HG03064 (cell line): Measurements from ENCODE around the gene IFI30.

ENCODE experiments used
- ATAC-seq: cut with Tn5 transposase; IDR thresholded peaks from one replicate; pipeline ENCODE4 v1.9.1; 2021; ENCODE audit warnings: low read depth; ENCODE audit not compliant: unreplicated experiment

The IFI30 gene

DNA sequence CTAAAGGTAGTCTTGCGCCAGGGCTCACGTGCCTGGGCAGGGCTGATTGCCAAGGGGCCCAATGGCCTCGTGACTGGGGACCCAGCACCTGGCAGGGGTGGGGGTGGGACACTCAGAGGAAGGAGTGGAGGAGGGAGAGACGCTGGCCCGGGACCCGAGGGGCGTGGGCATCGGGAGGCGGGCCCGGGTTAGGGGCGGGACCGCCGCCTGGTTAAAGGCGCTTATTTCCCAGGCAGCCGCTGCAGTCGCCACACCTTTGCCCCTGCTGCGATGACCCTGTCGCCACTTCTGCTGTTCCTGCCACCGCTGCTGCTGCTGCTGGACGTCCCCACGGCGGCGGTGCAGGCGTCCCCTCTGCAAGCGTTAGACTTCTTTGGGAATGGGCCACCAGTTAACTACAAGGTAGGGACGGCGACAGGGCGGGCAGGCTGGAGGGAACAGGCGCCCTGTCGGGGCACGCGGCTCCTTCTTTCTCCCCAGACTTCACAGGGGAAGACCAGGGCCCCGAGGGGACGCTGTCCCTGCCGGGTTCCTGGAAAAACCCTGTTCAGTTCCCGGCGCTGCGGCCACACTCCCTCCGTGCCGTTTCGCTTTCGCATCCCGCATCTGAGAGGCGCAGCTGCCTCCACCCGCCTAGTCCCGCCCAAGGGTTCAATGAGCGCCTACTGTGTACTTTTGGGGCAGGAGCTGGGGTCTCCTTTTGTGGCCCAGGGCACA, at the start of gene IFI30:
Gene IFI30 (plus strand): TSS at position 242 of the 717 bp plus-strand sequence. CDS start 29 bp downstream, at position 271.
- peak; percentile 40 for ATAC-seq

DNA sequence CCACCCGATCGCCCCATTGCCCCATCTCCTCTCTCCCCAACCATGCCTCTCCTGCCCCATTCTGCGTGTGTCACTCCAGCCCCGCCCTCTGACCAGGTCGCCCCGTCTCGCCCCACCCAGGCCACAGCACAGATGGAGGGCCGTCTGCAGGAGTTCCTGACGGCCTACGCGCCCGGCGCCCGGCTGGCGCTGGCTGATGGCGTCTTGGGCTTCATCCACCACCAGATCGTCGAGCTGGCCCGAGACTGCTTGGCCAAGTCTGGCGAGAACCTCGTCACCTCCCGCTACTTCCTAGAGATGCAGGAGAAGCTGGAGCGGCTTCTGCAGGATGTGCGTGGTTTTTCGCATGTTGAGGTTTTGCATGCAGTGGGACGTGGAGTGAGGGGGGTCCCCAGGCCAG, 49.8 kb upstream of the IFI30 start:
- no peak for ATAC-seq

DNA sequence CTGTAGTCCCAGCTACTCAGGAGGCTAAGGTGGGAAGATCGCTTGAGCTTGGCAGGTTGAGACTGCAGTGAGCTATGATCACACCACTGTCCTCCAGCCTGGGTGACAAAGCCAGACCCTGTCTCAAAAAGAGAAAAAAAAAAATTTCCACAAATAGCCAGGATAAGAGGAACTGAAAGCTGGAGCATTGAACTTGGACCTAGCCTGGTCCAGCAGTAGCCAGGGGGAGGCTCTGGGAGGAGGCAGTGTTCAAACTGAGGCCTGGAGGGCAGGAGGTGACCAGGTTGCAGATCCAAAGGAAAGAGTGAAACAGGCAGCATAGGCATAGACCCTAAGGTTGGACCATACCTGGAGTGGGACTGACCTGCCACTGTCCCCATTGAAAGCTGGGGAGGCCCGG, 47.5 kb upstream of the IFI30 start:
- ATAC-seq = no peak

DNA sequence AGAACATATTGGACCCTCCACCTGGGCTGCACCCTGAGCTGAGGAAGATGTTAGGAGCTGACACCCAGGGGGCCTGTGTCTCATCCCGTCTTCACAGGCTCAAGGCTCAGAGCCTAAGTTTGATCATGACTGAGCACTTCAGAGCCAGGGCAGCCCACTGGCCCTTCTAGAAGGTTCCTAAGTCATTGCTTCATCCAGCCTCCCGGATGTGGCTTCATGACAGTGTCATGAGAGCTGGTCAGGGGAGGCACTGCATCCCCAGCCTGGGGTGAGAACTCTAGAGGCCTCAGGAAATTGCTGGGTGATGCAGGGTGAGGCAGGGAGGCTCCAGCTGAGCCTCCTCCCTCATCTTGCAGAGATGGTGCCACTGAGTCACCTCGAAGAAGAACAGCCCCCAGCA, 45.6 kb upstream of the IFI30 start:
- ATAC-seq = no peak

DNA sequence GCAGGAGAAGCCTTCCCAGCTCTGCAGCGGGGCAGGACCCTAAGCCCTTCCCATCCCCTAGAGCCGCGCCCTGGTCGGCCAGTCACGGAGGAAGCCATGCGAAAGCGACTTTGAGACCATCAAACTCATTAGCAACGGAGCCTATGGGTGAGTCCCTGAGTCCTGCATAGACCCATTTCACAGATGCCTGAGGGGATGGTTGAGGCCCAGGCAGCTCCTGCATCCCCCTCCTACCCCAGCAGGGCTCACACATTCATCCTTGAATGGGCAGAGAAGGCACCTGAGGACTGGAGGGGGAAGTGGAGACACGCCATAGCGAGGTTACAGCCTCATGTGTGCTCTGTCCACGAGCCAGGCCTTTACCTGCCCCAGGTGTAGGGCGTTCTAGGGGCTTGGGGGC, 44.8 kb upstream of the IFI30 start:
- no peak for ATAC-seq

DNA sequence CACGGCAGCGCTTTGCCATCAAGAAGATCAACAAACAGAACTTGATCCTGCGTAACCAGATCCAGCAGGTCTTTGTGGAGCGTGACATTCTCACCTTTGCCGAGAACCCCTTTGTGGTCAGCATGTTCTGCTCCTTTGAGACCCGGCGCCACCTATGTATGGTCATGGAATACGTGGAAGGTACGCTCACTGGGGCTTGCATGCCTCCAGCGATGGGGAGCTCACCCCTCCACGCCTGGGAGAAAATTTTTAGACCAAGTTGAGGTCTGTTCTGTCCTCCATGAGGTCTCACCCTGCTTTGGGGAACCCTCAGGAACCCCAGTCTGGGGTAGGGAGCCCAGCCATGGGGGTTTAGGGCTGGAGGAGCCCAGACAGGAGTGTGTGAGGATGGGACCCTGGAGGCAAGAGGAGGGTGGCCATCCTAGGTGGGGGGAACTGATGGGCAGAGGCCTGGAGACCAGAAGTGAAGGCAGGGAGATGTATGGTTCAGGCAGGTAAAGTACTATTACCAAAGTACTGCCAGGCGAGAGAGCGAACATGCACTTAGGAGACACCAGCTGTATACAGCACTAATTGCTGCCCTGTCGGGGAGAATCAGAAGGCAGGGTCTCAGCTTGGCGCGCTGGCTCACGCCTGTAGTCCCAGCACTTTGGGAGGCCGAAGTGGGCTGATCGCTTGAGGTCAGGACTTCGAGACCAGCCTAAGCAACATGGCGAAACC, 42.9 kb upstream of the IFI30 start:
- no peak for ATAC-seq

DNA sequence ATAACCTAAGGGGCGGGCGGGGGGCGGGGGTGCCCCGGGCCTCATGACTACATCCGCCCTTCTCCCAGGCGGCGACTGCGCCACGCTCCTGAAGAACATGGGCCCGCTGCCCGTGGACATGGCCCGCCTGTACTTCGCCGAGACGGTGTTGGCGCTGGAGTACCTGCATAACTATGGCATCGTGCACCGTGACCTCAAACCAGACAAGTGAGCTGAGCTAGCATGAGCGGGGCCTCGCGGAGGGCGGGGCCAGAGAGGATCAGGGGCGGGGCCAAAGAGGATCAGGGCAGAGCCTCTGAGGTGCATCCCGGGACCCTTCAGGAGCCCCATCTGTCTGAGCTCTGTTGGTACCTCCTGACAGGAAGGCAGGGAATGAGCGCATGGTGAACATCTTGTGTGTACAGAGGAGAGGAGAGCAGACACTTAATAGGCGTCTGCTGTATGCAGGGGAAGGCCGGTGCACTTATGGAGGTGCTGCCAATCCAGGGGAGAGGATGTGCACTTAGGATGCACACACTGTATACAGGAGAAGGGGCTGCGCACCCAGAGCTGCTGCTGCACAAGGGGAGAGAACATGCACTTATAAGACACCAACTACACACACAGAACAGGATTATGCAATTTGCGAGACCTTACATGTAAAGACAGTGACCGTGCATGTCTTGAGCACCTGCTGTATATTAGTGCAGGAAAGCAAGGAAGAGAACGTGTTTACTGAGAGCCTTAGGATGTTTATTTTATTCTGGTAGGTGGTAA, 41.6 kb upstream of the IFI30 start:
- no peak for ATAC-seq

DNA sequence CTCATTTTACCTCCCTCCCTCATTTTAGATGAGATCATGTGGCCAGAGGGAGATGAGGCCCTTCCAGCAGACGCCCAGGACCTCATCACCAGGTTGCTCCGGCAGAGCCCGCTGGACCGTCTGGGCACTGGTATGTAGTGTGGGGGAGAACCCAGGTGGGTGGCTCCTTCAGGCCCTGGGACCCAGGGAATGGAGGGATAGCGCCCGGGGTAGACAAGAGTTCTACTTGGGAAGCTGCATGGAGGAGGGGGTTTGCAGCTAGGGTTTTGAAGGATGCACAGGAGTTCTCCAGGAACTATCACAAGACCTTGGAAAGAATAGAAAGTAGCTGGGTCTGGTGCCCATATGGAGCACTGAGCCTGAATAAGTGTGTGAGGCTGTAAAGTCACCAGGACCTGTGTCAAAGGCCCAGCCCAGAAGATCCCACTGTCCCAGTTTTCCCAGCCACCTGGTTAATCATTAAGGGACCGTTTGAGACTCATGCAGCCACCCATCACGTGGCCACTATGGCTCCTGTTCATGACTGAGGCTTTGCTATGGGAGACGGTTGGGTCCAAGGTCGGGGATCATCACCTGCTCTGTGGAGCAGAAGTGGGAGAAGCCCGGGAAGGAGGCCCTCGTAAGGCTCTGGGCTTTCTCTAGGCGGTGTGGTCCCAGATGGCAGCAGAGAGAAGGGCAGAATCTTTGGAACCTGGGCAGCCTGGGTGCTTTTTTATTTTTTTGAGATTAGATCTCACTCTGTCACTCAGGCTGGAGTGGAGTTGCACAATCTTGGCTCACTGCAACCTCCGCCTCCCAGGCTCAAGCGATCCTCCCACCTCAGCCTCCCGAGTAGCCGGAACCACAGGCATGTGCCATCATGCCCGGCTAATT, 37.7 kb upstream of the IFI30 start:
- ATAC-seq = no peak

DNA sequence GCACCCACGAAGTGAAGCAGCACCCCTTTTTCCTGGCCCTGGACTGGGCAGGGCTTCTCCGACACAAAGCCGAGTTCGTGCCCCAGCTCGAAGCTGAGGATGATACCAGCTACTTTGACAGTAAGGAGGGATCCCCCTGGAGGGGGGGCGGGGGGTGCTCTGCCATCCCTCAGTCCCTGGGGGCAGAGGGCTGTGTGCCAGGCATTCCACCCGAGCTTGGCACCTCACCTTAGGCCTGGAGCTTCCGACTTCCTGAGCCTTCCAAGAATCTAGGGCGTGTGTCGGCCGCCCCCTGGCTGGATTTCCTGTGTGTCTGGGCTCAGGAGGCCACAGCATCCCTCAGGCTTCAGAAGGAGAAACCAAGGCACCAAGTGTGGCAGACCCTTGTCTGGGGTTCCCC, 36.4 kb upstream of the IFI30 start:
- no peak for ATAC-seq

DNA sequence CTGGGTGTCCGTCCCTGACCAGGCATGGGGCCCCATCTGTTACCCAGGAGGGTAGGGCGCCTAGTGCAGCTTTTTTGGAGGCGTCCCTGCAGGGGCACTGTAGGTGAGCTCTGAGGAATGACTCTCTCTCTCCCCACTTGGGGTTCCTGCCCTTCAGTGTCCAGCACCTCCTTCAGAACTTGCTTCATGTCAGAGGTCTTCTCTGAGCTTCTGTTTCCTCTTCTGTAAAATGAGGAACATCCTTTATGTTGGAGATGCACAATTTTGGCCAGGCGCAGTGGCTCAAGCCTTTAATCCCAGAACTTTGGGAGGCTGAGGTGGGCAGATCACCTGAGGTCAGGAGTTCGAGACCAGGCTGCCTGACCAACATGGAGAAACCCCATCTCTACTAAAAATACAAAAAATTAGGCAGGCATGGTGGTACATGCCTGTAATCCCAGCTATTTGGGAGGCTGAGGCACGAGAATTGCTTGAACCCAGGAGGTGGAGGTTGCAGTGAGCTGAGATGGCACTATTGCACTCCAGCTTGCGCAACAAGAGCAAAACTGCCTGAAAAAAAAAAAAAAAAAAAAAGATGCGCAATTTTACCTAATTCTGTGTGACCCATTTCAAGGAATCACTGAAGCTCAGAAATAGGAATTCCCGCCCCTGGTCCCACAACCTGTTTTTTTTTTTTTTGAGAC, 35.8 kb upstream of the IFI30 start:
- no peak for ATAC-seq

DNA sequence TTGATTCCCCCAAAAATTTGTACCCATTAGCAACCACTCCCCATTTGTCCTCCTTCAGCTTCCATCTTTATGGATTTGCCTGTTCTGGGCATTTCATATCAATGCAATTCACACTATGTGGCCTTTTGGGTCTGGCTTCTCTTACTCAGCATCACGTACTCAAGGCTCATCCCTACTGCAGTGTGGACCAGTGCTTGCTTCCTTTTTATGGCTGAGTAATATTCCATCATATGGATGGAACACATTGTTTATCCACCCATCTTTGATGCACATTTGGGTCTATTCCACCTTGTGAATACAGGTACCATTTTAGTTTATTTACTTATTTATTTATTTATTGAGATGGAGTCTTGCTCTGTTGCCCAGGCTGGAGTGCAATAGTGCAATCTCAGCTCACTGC, 33.1 kb upstream of the IFI30 start:
- ATAC-seq = no peak

DNA sequence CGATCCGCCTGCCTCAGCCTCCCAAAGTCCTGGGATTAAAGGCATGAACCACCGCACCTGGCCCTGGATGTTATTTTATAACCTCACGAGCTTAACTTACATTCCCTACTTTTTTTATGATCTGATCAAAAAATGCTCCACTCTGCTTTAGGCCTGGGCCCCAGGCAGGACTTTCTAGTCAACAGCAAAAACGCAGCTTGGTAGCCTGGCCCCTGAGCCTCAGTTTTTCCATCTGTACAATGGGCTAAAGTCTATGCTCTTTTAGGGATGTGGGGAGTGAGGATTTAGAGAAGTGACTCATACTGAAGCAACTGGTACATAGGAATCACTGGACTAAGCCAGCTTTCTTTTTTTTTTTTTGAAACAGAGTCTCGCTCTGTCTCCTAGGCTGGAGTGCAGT, 32.6 kb upstream of the IFI30 start:
- no peak for ATAC-seq

DNA sequence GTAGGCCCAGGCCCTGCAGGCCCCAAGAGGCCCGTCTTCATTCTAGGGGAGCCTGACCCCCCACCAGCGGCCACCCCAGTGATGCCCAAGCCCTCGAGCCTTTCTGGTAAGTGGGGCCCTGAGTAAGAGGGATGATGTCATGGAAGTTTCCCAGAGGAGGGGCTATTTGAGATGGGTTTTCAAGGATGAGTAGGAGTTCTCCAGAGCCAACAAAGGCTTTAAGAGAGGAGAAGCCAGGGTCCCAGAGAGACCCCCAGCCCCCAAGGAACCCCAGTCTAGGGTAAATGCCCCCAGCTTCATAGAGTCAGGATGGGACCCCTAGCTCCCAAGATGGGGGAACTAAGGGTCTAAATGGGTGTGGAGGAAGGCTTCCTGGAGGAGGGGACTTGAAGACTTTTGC, 29.7 kb upstream of the IFI30 start:
- ATAC-seq = no peak

DNA sequence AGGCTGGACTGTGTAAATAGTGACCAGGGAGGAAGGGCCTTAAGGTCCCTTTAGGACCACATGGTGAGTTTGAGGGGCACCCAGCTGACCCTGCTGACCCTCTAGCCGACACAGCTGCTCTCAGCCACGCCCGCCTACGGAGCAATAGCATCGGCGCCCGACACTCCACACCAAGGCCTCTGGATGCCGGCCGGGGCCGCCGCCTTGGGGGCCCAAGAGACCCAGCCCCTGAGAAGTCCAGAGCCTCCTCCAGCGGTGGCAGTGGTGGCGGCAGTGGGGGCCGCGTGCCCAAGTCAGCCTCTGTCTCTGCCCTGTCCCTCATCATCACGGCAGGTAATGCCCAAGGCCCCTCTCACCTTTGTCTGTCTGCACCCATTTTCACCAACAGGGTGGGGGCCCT, 29.3 kb upstream of the IFI30 start:
- no peak for ATAC-seq

DNA sequence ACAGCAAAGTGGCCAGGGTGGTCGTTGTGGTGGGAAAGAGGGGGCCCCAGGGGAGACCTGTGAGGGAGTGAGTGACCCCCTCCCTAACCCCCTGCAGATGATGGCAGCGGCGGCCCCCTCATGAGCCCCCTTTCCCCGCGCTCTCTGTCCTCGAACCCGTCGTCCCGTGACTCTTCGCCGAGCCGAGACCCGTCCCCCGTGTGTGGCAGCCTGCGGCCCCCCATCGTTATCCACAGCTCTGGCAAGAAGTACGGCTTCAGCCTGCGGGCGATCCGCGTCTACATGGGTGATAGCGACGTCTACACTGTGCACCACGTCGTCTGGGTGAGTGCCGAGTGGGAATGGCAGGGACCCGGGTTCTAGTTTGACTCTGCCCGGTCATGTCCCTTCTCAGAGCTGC, 28.7 kb upstream of the IFI30 start:
- no peak for ATAC-seq

DNA sequence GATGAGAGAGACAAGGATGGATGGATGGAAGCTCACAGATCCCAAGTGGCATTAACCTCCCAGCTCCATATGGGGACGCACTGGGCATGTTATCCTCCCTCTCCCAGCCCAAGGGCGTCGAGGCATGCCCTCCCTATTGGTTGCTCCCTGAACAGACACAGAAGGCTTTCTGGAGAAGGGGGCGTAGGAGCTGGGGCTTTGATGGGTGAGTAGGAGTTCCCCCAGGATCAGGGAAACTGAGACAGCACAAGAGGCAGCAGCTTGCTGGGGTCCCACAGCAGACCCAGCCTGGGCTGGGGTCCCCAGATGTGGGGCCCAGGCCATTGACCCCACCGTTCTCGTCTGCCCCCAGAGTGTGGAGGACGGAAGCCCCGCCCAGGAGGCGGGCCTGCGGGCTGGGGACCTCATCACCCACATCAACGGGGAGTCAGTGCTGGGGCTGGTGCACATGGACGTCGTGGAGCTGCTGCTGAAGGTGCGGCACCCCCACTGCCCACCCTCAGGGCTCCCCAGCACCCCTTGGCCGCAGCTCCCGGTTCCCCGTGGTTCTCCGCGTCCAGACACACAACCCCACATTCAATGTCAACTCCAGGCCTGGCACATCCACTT, 28.1 kb upstream of the IFI30 start:
- ATAC-seq = no peak

DNA sequence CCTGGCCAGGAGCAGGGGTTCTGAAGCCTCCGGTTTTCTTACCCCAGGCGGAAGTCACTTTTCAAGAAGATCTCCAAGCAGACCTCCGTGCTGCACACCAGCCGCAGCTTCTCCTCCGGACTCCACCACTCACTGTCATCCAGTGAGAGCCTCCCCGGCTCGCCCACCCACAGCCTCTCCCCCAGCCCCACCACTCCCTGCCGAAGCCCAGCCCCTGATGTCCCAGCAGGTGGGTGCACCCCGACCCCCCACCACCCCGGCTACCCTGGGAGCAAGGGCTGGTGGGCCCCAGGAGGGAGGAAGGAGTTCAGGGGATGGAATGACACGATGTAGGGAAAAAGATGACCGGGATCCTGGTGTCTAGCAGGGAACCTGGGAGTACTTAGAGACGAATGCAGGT, 26.2 kb upstream of the IFI30 start:
- no peak for ATAC-seq

DNA sequence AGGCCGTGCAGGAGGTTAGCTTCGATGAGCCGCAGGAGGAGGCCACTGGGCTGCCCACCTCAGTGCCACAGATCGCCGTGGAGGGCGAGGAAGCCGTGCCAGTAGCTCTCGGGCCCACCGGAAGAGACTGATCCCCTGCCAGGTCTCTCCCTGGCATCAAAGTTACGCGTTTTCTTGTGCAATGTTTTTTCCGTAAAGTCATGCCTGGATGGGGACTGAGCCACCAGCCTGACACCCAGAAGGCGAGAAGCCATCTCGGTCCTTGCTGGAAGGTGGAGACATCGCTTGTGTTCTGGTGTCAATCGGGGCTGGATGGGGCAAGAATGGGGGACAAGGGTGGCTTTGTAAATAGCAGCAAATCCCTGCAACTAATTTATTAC, 24.0 kb upstream of the IFI30 start:
- no peak for ATAC-seq

DNA sequence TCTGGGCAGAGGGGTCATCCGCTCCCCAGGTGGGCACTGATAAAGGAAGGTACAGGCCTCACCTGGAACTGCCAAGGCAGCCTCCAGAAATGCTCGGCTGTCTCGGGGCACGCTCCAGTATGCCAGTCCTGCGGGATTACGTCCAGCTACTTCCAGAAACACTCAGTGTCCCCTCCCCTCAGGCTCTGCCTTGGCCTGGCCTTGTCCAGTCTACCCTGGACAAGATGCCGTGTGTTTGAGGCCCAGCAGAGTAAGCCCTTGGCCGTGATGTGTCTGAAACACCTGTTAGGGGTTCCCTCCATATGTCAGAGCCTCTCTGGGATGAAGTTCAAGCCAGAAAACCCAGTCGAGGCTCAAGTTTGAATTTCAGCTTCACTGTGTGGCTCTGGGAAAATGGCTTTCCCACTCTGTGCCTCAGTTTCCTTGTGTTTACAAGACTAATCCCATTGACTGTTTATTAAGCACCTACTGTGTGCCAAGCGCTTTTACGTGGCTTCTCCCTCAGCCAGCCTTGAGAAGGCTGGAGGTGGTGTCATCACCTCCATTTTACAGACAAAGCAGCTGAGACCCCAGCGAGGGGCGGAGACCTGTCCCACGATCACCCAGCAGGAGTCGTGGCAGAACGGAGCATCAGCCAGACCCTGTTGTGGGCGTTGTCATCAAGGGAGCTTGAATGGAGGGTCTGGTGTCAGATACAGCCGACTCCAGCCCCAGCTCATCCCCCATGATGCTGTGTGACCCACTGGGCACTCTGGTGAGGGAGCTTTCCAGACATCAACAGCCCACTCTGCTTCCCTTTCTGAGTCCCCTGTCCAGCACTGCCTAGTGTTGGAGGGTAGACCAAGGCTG, 22.6 kb upstream of the IFI30 start:
- no peak for ATAC-seq
